Measurements from ENCODE around the gene TUBB8. TPM values are rescaled to one million over a fixed set of nuclear protein-coding genes. Genes with fewer than 3 reads are reported as not detected.

TUBB8 gene
- not detected for total RNA-seq

DNA sequence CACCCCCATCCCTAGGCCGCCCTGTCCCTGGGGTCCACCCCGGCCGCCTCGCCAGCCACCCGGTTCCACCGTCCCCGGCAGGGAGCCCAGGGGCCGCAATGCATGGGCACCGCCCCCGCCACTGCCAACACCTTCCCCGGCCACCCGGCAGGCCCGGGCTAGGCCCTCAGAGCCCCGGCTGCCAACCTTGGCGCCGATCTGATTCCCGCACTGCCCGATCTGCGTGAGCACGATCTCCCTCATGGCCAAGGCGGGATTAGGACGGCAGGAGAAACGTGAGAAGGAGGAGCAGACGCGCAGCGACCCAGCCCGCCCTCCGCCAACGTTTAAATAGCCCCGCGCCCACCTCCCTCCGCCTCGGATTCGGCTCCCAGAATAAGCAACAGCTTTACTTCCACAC is at the start of gene TUBB8:
TSS of gene TUBB8 (minus strand) at position 301 of the 400 bp plus-strand sequence. CDS start at position 243, 58 bp downstream.

Other genes starting within 250 kb of the TUBB8 start
- gene ZMYND11, start 86.2 kb upstream of the TUBB8 start, total RNA-seq: 10 to 100 TPM; 32.6 to 42.3 TPM

Data from melanocyte of skin (primary cell).